ENCODE measurements around the gene RILPL2.

DNA sequence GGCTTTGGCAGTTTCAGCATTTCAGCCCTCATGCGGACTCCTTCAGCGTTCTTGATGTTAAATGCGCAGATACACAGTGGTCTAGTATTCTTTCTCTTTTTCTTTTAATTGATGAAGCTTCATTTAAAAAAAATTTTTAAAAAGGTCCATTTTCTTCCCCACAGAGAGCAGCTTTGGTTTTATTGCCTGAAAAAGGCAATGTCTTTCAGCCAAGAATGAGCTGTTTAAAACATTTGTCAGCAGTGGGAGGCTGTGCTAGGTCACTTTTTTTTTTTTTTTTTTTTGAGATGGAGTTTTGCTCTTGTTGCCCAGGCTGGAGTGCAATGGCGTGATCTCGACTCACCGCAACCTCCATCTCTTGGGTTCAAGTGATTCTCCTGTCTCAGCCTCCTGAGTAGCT, 39.1 kb downstream of the RILPL2 start:
- TF ChIP-seq, protein P1, sequence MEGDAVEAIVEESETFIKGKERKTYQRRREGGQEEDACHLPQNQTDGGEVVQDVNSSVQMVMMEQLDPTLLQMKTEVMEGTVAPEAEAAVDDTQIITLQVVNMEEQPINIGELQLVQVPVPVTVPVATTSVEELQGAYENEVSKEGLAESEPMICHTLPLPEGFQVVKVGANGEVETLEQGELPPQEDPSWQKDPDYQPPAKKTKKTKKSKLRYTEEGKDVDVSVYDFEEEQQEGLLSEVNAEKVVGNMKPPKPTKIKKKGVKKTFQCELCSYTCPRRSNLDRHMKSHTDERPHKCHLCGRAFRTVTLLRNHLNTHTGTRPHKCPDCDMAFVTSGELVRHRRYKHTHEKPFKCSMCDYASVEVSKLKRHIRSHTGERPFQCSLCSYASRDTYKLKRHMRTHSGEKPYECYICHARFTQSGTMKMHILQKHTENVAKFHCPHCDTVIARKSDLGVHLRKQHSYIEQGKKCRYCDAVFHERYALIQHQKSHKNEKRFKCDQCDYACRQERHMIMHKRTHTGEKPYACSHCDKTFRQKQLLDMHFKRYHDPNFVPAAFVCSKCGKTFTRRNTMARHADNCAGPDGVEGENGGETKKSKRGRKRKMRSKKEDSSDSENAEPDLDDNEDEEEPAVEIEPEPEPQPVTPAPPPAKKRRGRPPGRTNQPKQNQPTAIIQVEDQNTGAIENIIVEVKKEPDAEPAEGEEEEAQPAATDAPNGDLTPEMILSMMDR (IDR thresholded peaks at IDR 0.05), result no peak
- TF ChIP-seq POLR2A (IDR thresholded peaks at IDR 0.05), result no peak
